ENCODE results near the gene TMC2.
"Not testable (repeated sequence)": the region's sequence is repeated elsewhere in the genome, so short reads cannot be mapped to it uniquely, and the experiment has no call there.

The TMC2 gene

DNA sequence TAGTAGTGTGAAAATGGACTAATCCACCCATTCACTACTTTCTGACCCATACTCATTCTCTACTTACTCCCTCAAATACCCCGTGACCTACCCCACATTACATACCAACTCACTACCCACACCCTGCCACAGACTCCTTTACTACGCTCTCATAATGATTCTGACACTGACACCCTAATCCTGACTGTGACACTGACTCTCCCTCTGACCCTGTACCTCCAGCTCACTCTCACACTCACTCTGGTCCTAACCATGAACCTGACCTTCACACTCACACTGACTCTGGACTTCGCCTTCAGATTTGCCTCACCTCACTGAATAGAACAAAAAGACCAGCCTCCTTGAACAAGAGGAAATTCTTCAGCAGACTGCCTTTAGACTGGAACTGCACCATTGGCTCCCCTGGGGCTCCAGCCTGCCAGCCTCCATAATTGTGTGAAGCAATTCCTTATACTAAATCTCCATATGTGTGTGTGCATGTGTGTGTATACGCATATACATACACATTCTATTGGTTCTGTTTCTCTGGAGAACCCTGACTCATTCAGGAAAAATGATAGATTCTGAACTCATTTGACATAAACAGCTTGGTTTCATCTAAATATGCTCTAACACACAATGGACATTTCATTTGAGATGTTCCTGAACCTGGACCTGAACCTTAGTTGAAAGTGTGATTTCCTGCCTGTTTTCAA, 17.1 kb upstream of the TMC2 start:
- Mint-ChIP-seq H3K27me3 (peaks cover 15% of the 10 kb centered on the region), H3K4me1 (ENCODE audit: low read depth) (peaks cover 23% of the 10 kb centered on the region), H3K27ac (no peak overlapping the region), H3K36me3 (ENCODE audit: low read depth) (no peaks in the 10 kb centered on the region), H3K4me3 (no peak overlapping the region), H3K9me3 (no peaks in the 10 kb centered on the region)
- intact Hi-C loops (cut with micrococcal nuclease), result no loop called here

DNA sequence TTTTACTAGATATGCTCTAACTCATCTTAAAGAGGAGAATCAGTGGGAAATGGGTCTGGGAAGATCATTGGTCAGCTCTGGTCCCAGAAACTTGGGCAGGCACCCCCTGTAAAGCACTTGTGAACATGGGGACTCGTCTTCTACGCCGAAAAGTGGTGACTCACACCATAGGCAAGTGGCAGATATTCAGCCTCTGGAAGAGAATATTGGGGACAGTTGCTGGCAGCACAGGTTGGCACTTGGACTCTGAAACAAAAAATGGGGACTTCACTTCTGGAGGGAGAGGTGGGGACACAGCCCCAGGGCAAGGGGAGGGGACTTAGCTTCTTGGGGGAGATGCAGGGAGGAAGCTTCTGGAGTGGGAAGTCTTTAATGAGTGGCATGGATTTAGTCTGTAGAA, 15.8 kb upstream of the TMC2 start:
- Mint-ChIP-seq H3K36me3 (ENCODE audit: low read depth) (no peaks in the 10 kb centered on the region), H3K27ac (peak overlapping the region; percentile 14), H3K4me3 (no peak overlapping the region), H3K27me3 (peaks cover 13% of the 10 kb centered on the region), H3K9me3 (no peaks in the 10 kb centered on the region), H3K4me1 (ENCODE audit: low read depth) (peaks cover 19% of the 10 kb centered on the region)
- intact Hi-C loops (cut with micrococcal nuclease), result no loop called here

DNA sequence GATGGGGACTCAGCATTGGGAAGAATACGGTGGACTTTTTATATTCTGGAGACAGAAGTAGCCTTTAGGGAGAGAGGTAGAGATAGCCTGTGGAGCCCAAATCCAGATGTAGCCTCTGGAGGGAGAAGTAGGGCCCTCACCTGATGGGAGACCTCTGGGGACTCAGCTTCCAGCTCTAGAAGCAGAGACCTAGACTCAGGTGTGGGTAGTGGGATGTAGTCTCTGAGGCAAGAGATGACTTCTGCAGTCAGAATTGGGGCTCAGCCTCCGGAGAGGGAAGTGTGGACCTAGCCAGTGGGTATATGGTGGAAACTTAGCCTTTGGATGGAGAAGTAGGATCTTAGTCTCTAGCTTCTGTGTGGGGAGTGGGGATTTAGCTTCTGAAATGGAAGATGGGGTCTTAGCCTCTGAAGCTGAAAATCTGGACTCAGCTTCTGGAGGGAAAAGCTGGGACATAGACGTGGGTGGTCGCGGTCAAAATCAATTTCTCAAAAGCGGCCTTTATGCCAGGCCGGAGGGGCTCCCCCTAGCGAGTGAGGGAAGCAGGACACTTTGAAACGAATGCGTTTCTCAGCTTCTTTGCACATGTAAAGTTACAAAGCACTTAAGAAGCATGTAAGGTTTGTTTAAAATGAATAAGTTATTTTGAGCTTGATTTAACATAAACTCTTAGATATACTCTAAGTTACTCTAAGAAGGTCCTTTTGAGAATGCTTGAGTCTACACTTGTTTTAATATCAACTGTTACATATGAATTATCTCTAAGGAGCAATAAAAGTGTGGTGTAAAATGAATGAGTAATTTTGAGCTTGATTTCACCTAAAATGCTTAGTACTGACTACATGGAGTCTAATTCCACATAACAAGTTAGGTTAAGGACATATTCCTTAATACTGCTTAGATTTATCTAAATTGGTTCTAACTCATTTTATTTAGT, 14.7 kb upstream of the TMC2 start:
- Mint-ChIP-seq H3K36me3 (ENCODE audit: low read depth) (no peaks in the 10 kb centered on the region), H3K27me3 (peaks cover 17% of the 10 kb centered on the region), H3K27ac (no peak overlapping the region), H3K9me3 (no peaks in the 10 kb centered on the region), H3K4me1 (ENCODE audit: low read depth) (peaks cover 19% of the 10 kb centered on the region), H3K4me3 (no peak overlapping the region)
- intact Hi-C loops (cut with micrococcal nuclease), result no loop called here

DNA sequence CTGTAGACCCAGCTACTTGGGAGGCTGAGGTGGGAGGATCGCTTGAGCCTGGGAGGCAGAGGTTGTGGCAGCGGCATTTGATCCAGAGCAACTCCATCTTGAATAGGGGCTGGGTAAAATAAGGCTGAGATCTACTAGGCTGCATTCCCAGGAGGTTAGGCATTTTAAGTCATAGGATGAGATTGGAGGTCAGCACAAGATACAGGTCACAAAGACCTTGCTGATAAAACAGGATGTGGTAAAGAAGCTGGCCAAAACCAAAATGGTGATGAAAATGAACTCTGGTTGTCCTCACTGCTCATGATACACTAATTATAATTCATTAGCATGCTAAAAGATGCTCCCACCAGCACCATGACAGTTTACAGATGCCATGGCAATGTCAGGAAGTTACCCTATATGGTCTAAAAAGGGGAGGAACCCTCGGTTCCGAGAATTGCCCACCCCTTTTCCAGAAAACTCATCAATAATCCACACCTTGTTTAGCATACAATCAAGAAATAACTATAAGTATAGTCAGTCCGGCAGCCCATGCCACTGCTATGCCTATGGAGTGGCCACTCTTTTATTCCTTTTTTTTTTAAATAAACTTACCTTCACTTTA, 13.4 kb upstream of the TMC2 start:
- Mint-ChIP-seq H3K4me1 (ENCODE audit: low read depth) (peaks cover 19% of the 10 kb centered on the region), H3K27me3 (peaks cover 29% of the 10 kb centered on the region)
- intact Hi-C loops (cut with micrococcal nuclease); H3K9me3 Mint-ChIP-seq; H3K36me3 Mint-ChIP-seq (ENCODE audit: low read depth); H3K27ac Mint-ChIP-seq; H3K4me3 Mint-ChIP-seq: not testable (repeated sequence)

DNA sequence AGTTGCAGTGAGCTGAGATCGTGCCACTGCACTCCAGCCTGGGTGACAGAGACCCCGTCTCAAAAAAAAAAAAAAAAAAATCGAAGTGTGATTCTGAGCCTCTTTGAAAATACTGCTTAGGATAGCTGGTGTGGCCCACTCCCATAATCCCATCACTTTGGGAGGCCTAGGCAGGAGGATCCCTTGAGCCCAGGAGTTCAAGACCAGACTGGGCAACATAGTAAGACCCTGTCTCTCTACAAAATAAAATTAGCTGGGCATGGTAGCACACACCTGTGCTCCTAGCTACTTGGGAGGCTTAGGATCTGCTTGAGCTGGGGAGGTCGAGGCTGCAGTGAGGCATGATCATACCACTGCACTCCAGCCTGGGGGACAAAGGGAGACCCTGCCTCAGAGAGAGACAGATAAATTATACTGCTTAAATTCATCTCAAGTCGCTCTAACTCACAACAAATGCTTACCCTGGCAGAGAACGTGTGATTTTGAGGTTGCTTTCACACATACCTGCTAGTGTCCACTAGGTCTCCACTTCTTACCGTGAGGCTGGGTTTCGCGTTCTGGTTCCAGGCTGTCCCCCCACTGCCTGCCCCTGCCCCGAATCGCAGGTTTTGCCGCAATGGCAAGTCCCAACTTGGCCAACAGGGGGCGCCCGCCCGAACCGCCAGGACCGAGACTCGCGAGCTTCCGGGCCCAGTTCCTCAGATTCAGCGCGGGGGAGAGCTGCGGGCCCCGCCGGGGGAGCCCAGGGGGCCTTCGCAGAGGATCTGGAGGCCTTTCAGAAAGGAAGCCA, 12.3 kb upstream of the TMC2 start:
- intact Hi-C loops (cut with micrococcal nuclease), result loop anchor here (2.0 kb wide), 2 partner anchors 53 to 127 kb away; partner anchors contain the start of gene SNRPB
- Mint-ChIP-seq H3K9me3 (no peaks in the 10 kb centered on the region), H3K4me3 (peak overlapping the region; percentile 89), H3K36me3 (ENCODE audit: low read depth) (no peaks in the 10 kb centered on the region), H3K4me1 (ENCODE audit: low read depth) (peaks cover 19% of the 10 kb centered on the region), H3K27me3 (peaks cover 38% of the 10 kb centered on the region), H3K27ac (peak overlapping the region; percentile 98)

DNA sequence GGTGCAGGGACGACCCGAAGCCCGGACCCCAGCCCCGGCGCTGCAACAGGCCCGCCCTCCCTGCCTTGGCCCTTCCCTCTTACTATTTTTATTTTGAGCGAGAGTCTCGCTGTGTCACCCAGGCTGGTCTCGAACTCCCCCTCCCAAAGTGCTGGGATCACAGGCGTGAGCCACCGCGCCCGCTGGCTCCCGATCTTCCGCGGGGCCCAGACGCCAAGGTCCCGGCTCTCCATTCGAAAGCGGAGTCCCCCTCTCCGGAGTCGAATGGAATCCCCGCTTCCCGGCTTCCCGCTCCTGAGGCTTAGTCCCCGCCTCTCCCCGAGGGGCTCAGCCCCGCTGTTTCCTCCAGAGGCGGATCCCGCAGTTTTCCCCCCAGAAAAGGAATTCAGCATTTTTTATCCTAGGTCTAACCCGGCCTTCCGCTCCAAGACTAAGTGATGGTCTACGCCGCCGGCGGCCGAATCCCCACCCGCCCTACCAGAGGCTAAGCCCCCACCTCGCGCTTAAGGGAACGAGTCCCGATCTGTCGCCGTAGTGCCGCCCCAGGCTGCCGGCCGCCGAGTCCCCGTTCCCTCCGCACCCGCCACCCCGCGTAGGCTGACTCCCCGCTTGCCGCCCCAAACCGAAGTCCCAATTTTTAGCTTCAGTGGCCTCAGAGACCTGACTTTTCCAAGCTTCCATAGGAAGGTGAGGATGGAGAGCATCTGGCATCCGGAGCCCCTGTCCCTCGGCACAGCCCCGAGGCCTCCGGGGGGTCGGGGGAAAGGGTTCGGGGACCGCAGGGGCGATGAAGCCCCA, 11.5 kb upstream of the TMC2 start:
- Mint-ChIP-seq H3K27me3 (peaks cover 43% of the 10 kb centered on the region), H3K36me3 (ENCODE audit: low read depth) (no peaks in the 10 kb centered on the region), H3K27ac (peak overlapping the region; percentile 98), H3K4me1 (ENCODE audit: low read depth) (peaks cover 19% of the 10 kb centered on the region), H3K4me3 (peak overlapping the region; percentile 89), H3K9me3 (no peaks in the 10 kb centered on the region)
- intact Hi-C loops (cut with micrococcal nuclease), result loop anchor here (2.0 kb wide), 2 partner anchors 54 to 126 kb away; partner anchors contain the start of gene SNRPB

DNA sequence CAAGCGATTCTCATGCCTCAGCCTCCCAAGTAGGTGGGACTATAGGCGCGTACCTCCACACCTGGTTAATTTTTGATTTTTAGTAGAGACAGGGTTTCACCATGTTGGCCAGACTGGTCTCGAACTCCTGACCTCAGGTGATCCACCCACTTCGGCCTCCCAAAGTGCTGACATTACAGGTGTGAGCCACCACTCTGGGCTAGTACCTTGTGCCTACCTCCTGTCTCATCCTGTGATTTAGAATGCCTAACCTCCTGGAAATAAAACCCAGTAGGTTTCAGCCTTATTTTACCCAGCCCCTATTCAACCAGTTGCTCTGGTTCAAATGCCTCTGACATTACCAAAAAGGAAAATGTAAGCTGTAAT, 10.2 kb upstream of the TMC2 start:
- H3K27ac Mint-ChIP-seq; H3K36me3 Mint-ChIP-seq (ENCODE audit: low read depth); H3K9me3 Mint-ChIP-seq; H3K4me3 Mint-ChIP-seq; intact Hi-C loops (cut with micrococcal nuclease): not testable (repeated sequence)
- H3K27me3 Mint-ChIP-seq, result peaks cover 42% of the 10 kb centered on the region
- H3K4me1 Mint-ChIP-seq (ENCODE audit: low read depth), result peaks cover 12% of the 10 kb centered on the region

DNA sequence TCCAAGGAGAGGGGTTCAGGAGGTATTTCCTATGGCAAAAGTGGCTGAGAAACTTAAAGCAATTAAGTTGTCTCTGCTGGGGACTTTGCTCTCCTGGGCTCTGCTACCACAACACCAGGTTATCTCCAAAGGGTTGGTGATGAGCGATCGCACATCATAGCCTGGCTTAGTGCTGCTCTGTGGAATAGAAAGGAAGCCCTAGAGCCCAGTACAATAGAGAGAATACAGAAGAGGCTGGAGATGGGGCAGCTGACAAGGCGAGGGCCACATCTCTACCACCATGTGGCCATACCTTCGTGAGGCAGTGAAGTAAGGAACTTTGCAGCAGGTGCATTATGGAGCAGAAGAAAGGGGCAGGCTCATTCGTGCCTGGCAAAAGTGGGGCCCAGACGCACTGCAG, 8.6 kb upstream of the TMC2 start:
- intact Hi-C loops (cut with micrococcal nuclease), result no loop called here
- H3K4me3 Mint-ChIP-seq, result no peak overlapping the region

DNA sequence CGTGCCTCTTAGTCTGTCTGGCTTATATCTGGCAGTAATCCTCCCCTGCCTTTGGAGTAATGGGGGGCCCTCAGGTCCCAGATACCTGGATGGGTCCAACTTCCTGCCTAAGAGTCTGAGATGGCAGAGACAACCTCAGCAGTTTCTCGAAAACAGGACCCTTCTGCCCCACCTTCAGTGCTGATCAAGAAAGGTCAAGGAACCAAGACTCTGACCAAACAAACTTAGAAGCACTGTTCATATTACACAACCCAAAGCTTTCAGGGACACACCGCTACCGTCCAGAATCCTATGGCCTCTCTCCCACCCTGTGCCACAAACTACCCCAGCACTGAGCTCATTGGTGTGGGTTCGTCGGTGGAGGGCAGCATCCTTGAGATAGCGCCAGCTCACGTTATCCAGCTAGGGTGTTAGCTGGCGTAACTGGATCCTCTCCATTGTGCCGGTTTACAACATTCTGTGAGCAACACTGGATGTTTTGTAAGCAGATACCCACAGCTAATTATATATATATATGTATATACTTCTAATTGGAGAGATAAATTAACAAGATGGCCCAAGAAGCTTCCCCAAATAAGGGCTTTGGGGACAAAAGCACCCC, 7.6 kb upstream of the TMC2 start:
- no peak overlapping the region for H3K4me3 Mint-ChIP-seq
- H3K9me3 Mint-ChIP-seq, result no peaks in the 10 kb centered on the region
- intact Hi-C loops (cut with micrococcal nuclease), result no loop called here

More for the DNA sequence above, 8.6 kb upstream of the TMC2 start:
- H3K36me3 Mint-ChIP-seq (ENCODE audit: low read depth), result no peaks in the 10 kb centered on the region
- H3K9me3 Mint-ChIP-seq, result no peaks in the 10 kb centered on the region
- H3K27me3 Mint-ChIP-seq, result peaks cover 45% of the 10 kb centered on the region
- peaks cover 7% of the 10 kb centered on the region for H3K4me1 Mint-ChIP-seq (ENCODE audit: low read depth)
- no peak overlapping the region for H3K27ac Mint-ChIP-seq

DNA sequence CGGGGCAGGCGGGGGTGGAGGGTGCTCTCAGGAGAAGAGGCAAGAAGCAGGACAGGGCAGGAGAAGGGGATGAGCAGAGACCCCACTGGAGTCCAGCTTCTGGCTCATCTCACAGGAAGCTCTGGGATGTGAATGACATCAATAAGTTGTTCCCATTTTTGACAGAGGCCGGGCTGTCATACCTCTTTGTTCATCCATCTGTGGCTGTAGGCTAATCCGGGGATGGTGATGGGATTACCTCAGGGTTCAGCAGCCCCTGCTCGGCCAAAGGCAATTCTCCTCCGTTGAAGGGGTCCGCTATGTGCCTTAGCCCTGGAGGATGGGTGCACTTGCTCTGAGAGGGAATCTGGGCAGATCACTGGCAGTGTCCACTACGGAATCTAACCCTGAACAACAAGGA, 3.3 kb upstream of the TMC2 start:
- Mint-ChIP-seq H3K36me3 (ENCODE audit: low read depth) (no peaks in the 10 kb centered on the region), H3K27ac (no peak overlapping the region), H3K4me1 (ENCODE audit: low read depth) (no peaks in the 10 kb centered on the region), H3K4me3 (no peak overlapping the region), H3K9me3 (no peaks in the 10 kb centered on the region), H3K27me3 (peaks cover 58% of the 10 kb centered on the region)
- intact Hi-C loops (cut with micrococcal nuclease), result no loop called here

More for the DNA sequence above, 7.6 kb upstream of the TMC2 start:
- H3K36me3 Mint-ChIP-seq (ENCODE audit: low read depth), result no peaks in the 10 kb centered on the region
- H3K27me3 Mint-ChIP-seq, result peaks cover 50% of the 10 kb centered on the region
- H3K27ac Mint-ChIP-seq, result no peak overlapping the region
- peaks cover 7% of the 10 kb centered on the region for H3K4me1 Mint-ChIP-seq (ENCODE audit: low read depth)

DNA sequence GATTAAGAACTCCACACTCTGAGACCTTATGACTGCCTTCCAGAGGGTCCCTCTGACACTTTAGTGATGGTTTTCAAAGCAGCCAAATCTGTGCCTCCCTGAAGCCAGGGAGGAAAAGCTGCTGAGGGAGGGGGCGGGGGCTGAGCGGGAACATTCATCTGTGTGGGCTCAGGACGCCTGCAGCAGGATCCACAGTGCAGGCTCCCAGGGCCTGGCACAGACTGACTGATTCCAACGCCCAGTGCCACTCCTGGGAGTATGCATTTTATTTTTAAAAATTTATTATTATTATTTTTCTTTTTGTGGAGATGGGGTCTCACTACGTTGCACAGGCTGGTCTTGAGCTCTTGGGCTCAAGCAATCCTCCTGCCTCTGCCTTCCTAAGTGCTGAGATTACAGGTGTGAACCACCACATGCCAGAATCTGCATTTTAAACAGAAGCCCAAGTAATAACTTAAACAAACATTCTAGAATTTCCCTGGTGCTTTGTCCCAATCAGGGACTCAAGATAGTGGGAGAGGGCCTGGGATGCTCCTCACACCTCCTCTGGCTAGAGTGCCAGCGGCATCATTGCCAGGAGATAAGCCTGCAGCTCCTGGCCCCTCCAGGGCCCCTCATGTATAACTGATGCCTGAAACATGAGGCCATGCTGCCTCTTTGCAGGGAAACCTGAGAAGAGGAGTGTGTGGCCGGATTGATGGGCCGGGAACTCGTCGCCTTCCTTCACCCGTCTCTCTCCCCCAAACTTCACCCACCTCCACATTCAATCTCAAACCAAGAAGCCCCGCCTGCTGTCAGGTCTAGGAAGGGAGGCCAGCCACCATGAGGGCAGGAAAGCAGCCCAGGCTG, 438 bp upstream of the TMC2 start:
- Mint-ChIP-seq H3K36me3 (ENCODE audit: low read depth) (no peaks in the 10 kb centered on the region), H3K9me3 (no peaks in the 10 kb centered on the region), H3K27me3 (peaks cover 63% of the 10 kb centered on the region), H3K4me1 (ENCODE audit: low read depth) (no peaks in the 10 kb centered on the region), H3K27ac (no peak overlapping the region), H3K4me3 (no peak overlapping the region)
- intact Hi-C loops (cut with micrococcal nuclease), result no loop called here

DNA sequence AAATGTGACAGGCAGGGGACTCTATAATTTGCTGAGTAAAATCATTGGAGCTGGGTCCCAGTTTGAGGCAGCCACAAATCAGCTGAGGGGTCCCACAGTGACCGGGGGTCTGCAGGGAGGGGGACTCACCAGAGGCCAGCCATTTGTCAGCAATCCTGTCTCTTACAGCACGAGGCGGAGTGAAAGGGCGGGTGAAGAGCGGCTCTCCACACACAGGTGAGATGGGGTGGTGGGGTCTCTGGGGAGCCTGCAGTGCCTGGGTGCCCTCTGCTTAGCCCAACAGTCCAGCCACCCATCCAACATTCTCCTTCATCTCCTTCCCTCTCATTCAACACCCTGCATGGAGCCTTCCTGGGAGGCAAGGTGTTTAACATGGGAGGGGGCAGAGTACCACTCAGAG, 728 bp downstream of the TMC2 start:
- Mint-ChIP-seq H3K4me1 (ENCODE audit: low read depth) (no peaks in the 10 kb centered on the region), H3K27me3 (peaks cover 65% of the 10 kb centered on the region), H3K27ac (no peak overlapping the region), H3K9me3 (no peaks in the 10 kb centered on the region), H3K4me3 (no peak overlapping the region), H3K36me3 (ENCODE audit: low read depth) (no peaks in the 10 kb centered on the region)
- intact Hi-C loops (cut with micrococcal nuclease), result no loop called here
